WI38 (cell line): ENCODE results near the gene CCDC158.
"Not testable (repeated sequence)": the region's sequence is repeated elsewhere in the genome, so short reads cannot be mapped to it uniquely, and the experiment has no call there.

Source experiments
- H3K4me3 ChIP-seq: 2 replicates; pipeline ENCODE4 v1.5.1; 2011; ENCODE audit warnings: low read depth, mild to moderate bottlenecking, control low read depth, low read length
- TF ChIP-seq, protein P1 (sequence below): IDR thresholded peaks from 2 replicates; pipeline ENCODE4 v1.5.1; 2012; ENCODE audit warnings: low read depth, mild to moderate bottlenecking, control low read depth, low read length

Gene CCDC158

DNA sequence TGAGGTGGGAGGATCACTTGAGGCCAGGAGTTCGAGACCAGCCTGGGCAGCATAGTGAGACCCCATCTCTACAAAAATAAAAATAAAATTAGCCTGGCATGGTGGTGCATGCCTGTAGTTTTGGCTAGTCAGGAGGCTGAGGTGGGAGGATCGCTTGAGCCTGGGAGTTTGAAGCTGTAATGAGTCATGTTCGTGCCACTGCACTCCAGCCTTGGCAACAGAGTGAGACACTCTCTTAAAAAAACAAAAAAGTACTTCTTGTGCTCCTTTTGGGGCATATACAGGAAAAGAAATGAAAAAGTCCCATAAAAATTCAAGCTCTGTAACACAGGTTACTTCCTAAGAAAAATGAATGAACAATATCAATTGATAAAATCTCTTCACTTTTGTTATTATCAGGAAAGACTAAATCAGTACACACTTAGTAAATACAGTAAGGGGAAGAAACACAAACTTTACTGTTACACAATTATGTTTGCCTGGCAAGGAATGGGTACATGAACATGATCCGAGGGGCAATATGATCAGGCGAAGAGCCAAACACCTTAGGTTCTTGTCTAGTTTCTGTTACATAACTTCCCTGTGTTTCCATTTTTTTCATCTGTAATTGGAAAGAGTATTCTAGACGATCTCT is 46.9 kb downstream of the CCDC158 start:
- no peak overlapping the region for H3K4me3 ChIP-seq
- TF ChIP-seq, protein P1, sequence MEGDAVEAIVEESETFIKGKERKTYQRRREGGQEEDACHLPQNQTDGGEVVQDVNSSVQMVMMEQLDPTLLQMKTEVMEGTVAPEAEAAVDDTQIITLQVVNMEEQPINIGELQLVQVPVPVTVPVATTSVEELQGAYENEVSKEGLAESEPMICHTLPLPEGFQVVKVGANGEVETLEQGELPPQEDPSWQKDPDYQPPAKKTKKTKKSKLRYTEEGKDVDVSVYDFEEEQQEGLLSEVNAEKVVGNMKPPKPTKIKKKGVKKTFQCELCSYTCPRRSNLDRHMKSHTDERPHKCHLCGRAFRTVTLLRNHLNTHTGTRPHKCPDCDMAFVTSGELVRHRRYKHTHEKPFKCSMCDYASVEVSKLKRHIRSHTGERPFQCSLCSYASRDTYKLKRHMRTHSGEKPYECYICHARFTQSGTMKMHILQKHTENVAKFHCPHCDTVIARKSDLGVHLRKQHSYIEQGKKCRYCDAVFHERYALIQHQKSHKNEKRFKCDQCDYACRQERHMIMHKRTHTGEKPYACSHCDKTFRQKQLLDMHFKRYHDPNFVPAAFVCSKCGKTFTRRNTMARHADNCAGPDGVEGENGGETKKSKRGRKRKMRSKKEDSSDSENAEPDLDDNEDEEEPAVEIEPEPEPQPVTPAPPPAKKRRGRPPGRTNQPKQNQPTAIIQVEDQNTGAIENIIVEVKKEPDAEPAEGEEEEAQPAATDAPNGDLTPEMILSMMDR: no peak

DNA sequence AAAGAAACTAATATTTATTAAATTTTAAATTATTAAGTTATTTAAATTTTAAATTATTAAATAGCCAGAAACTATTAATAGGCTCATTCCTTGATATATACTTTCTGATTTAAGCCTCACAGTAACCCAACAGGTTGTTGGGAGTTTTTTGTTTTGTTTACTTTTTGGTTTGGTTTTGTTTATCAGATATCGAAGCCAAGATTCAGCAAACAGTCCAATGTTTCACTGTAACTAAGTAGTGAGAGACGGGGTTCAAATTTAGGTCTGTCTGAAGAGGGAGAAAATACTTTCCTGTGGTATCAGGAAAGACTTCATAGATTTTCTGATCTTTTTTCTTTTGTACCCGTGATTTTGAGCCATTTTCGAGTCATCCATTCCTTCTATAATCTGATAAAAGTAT is 54.2 kb downstream of the CCDC158 start:
- TF ChIP-seq, protein P1: no peak
- H3K4me3 ChIP-seq: no peak overlapping the region

DNA sequence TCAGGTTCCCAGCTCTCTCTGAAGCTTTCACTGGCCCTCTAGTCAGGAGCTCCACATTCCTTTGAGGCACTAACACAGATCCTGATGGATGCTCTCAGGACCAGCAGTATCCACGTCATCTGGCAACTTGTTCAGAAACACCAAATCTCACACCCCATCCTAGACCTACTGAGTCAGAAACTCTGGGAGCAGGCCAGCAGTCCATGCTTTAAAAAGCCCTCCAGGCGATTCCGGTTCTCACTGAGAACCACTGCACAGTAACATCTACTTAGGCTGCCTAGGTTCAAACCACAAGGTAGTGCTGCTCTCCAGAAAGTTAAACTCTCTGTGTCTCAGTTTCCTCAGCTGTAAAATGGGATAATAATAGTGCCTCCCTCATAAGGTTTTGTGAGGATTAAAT is 55.3 kb downstream of the CCDC158 start:
- TF ChIP-seq, protein P1: no peak
- no peak overlapping the region for H3K4me3 ChIP-seq

DNA sequence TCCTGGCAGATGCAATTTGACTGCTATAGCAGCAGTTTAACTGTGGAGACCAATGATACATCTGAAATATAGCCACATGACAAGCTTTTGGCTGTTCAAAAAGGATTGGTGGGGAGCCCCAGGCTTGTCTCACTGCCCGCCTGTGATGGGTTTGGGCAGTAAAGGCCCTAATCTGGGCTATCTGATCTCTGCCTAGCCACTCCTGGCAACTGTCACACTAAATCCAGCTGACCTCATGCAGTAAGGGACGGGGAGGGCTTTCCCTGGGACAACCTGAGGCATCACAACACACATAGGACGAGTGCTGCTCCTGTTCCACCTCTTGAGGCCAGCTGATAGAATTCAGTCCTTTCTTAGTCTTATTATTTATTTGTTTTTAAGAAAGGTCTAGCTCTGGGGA is 56.2 kb downstream of the CCDC158 start:
- H3K4me3 ChIP-seq: no peak overlapping the region
- TF ChIP-seq, protein P1: no peak

DNA sequence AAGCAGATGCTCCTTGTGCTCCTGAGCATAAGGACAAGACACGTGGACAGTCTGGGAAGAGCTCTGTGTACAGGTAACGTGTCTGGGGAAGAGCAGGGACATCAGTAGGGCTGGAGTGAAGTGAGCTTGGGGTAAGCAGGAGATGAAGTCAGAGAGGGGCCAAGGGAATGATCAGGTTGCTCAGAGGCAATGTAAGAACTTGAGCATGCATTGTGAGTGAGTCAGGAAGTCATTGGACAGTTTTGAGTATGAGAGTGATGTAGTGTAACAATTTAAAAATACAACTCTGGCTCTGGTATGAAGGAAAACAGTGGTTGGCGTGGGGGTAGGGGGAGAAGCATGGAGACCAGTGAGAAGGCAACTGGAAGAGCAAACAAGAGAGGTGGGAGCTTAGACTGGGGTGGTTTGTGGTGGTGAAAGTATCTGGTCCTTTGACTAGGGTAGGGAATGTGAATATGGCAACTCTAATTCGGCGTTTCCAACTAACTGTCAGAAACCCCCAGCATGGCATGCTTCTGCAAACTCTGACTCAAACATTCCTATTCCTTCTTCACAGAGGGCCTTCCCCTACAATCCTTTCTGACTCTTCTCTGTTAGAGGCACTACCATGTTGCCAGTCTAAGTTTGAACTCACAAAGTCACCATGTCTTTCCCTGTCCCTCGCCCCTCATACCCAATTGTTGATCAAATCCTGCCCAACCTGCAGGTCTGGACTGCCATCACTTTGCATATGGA is 57.2 kb downstream of the CCDC158 start:
- no peak overlapping the region for H3K4me3 ChIP-seq
- TF ChIP-seq, protein P1: no peak

DNA sequence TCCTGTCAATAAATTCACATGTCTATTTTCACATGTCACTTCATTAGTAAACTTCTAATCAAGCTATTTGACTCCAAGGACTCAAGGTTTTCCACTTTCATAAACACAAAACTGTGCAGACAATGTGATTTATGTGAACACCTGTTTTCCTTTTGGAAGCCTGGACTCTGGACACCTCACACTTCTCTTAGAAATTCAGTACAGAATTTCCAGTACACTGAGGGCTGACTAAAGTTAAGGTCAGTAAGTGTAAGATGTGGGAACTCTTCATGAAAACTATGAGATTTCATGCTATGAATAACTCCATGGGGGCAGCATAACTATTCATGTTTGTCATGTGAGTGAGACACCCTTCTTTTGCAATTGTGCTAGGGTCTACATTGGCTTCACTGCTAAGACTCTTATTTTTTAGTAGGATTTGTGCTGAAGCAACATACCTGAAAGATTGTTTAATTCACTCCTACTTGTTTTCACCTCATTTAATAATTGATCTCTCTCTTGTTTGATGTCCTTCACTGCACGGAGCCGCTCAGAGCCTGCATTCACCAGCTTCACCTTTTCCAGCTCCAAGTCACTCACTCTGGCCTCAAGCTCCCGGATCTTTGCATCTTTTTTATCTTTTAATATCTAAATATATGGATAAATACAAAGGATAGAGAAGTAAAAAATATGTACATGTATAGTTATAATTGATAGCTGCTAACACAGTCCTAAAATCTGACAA is 59.1 kb downstream of the CCDC158 start:
- TF ChIP-seq, protein P1: no peak
- H3K4me3 ChIP-seq: no peak overlapping the region

DNA sequence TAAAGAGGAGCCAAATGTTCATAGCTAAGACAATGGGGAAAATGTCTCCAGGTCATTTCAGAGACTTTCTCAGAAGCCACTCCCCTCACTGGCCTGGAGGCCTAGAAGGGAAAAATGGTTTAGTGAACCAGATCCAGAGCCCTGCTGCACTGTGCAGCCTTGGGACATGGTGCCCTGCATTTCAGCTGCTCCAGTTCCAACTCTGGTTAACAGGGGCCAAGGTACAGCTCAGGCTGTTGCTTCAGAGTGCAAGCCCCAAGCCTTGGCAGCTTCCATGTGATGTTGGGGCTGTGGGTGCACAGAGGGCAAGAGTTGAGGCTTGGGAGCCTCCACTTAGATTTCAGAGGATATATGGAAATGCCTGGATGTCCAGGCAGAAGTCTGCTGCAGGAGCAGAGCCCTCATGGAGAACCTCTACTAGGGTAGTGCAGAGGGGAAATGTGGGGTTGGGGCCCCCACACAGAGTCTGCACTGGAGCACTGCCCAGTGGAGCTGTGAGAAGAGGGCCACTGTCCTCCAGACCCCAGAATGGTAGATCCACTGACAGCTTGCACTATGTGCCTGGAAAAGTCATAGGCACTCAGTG is 61.0 kb downstream of the CCDC158 start:
- H3K4me3 ChIP-seq: not testable (repeated sequence)
